Heart right ventricle (tissue), 16 donors: Measurements from ENCODE around the gene AMN. TPM values are rescaled to one million over a fixed set of nuclear protein-coding genes. Genes with fewer than 3 reads are reported as not detected.
A peak's percentile ranks its signal among the peaks of the same experiment; 100 is the strongest.

ENCODE experiments used
- ATAC-seq, 8 donors: fragments of 200-7000 bp; cut with Tn5 transposase; one replicate each; pipeline ENCODE4 v1.9.1; 2020; ENCODE audit warnings: mild to moderate bottlenecking in 8 of 8, moderate library complexity in 8 of 8, moderate number of reproducible peaks in 1 of 8
- DNase-seq, 2 donors: peaks; one replicate each; pipeline ENCODE4 v3.0.0-alpha.2; 2020
- H3K27ac ChIP-seq, 10 donors: fragments of 200-600 bp; sonication (generic) in 2 of 10; one replicate each; pipeline versions ENCODE4 v1.5.0 to v1.8.0; 2020 to 2022; ENCODE audit warnings: mild to moderate bottlenecking in 3 of 10
- H3K27me3 ChIP-seq, 7 donors: fragments of 200-600 bp; one replicate each; pipeline ENCODE4 v1.8.0; 2021 to 2022; ENCODE audit warnings: mild to moderate bottlenecking in 2 of 7
- H3K36me3 ChIP-seq, 9 donors: fragments of 200-600 bp; sonication (generic) in 1 of 9; one replicate each; pipeline versions ENCODE4 v1.5.0 to v1.8.0; 2020 to 2022; ENCODE audit warnings: mild to moderate bottlenecking in 2 of 9
- H3K4me1 ChIP-seq, 9 donors: fragments of 200-600 bp; sonication (generic) in 1 of 9; one replicate each; pipeline versions ENCODE4 v1.5.0 to v1.8.0; 2020 to 2022; ENCODE audit warnings: mild to moderate bottlenecking in 4 of 9
- H3K4me3 ChIP-seq, 10 donors: fragments of 200-600 bp; sonication (generic) in 2 of 10; one replicate each; pipeline versions ENCODE4 v1.5.0 to v1.8.0; 2020 to 2022; ENCODE audit warnings: mild to moderate bottlenecking in 7 of 10, moderate library complexity in 2 of 10
- H3K9me3 ChIP-seq, 11 donors: fragments of 200-600 bp in 10 of 11; sonication (generic) in 2 of 11; one replicate each; pipeline versions ENCODE4 v1.5.0 to v1.8.0; 2013 to 2022; ENCODE audit warnings: mild to moderate bottlenecking in 2 of 11, control low read depth in 1 of 11, moderate library complexity in 1 of 11
- CTCF ChIP-seq, 9 donors: fragments of 200-600 bp; sonication (generic) in 2 of 9; IDR thresholded peaks; one replicate each; pipeline versions ENCODE4 v1.5.0 to v1.8.0; 2021 to 2022; ENCODE audit warnings: antibody characterized with exemption in 9 of 9, mild to moderate bottlenecking in 5 of 9, moderate library complexity in 1 of 9
- WGBS, 2 donors: extraction: QIAGEN DNeasy Blood & Tissue Kit; methylation state at CpG; one replicate each; pipeline ENCODE4 v1.1.7; 2013; ENCODE audit warnings: inconsistent platforms in 1 of 2; 5-methylcytosine and 5-hydroxymethylcytosine counted together
- intact Hi-C, 10 donors: fragments of 100-400 bp; cut with DNase I; formaldehyde crosslinking; loops; one replicate each; pipeline versions ENCODE4 v1.11.1 to v1.14.2; 2022
- polyA plus RNA-seq, 2 donors: library from polyadenylated mRNA; stranded (reverse); fragments of 200-250 nt; gene quantifications; one replicate each; pipeline ENCODE4 v1.2.3, GENCODE V29; 2013
- total RNA-seq, 10 donors: library from RNA; stranded (reverse); fragmentation: NEBNext Ultra II Directional in 3 of 10; extraction: Animal tissue kit (Norgen Biotek cat#: 25700) in 3 of 10; gene quantifications; one replicate each; pipeline versions ENCODE4 v1.2.1 to v1.2.4, GENCODE V29; 2021 to 2023
- donor health status: Arrhythmogenic right ventricular cardiomyopathy.
- donor health status: ischemic (EF 13 %, LVEDD 7.1; RV severe dilation, severe dysfunction).
- donor health status: healthy with polysubstance abuse.
- donor health status: DM: no; HTN: yes; CAD: no.
- donor health status: DM: no; HTN: no; CAD: no.
- donor health status: ischemic (EF 25% LVEDD 6.9; RV normal size, moderate dysfunction).
- donor health status: ischemic (EF 25% LVEDD 5.7; RV mildly dilated, moderate dysfunction).
- donor health status: healthy.
- donor health status: DM: yes; HTN: yes; CAD: no.
- donor health status: Ischemic cardiomyopathy.
- donor health status: ischemic (EF 35%, LVEDD 5.7; RV mildly dilated, moderate dysfunction).
- donor health status: nonischemic (EF 11% LVEDD 7.7; RV severe dilation, severe dysfunction).
- donor health status: DM: yes; HTN: yes; CAD: no.
- donor health status: PGD.
- donor health status: ischemic (EF 29% LVEDD 5.4; RV normal size, mild dysfunction).
- donor health status: nonischemic (EF 23%, LVEDD 6.1; RV moderate dilation, normal function).

AMN gene
- total and polyA plus RNA-seq, 12 donors: 0.15 to 0.40 (median 0.17) TPM; not detected in 9

GRCh38 chr14:102969060-102969791 is 46.8 kb downstream of the AMN start:
- Histone ChIP-seq H3K27ac (no peak overlapping the region), H3K36me3 (peaks cover 8 to 100% (median 89%) of the 10 kb centered on the region in 9 donors), H3K4me3 (no peak overlapping the region), H3K4me1 (no peaks in the 10 kb centered on the region), H3K9me3 (no peaks in the 10 kb centered on the region), H3K27me3 (no peaks in the 10 kb centered on the region)
- ATAC-seq: peak in 1 of 8 donors; percentile 15
- no peak for TF ChIP-seq CTCF (IDR thresholded peaks at IDR 0.05)
- no peak for DNase-seq
- 95 to 96% methylated on average over 25 to 26 of the region's 26 CpGs for WGBS, 2 donors
- intact Hi-C loops: no loop called here

GRCh38 chr14:102969901-102970300 is 47.4 kb downstream of the AMN start:
- DNase-seq: no peak
- no peak for ATAC-seq
- Histone ChIP-seq H3K4me3 (no peak overlapping the region), H3K36me3 (peaks cover 5 to 100% (median 89%) of the 10 kb centered on the region in 9 donors), H3K9me3 (no peaks in the 10 kb centered on the region), H3K27ac (no peak overlapping the region), H3K4me1 (no peaks in the 10 kb centered on the region), H3K27me3 (no peaks in the 10 kb centered on the region)
- intact Hi-C loops: no loop called here
- WGBS, 2 donors: 91 to 93% methylated on average over 11 of the region's 11 CpGs
- no peak for TF ChIP-seq CTCF (IDR thresholded peaks at IDR 0.05)

GRCh38 chr14:102970496-102970895 is 48.0 kb downstream of the AMN start:
- no peak overlapping the region for H3K27ac ChIP-seq
- TF ChIP-seq CTCF (IDR thresholded peaks at IDR 0.05): no peak
- H3K4me3 ChIP-seq: no peak overlapping the region
- intact Hi-C loops: no loop called here
- peaks cover 5 to 100% (median 89%) of the 10 kb centered on the region in 9 donors for H3K36me3 ChIP-seq
- ATAC-seq: no peak
- 91 to 92% methylated on average over 10 of the region's 10 CpGs for WGBS, 2 donors
- H3K9me3 ChIP-seq: no peaks in the 10 kb centered on the region
- H3K27me3 ChIP-seq: no peaks in the 10 kb centered on the region
- DNase-seq: no peak
- H3K4me1 ChIP-seq: no peaks in the 10 kb centered on the region

- no peak overlapping the region for H3K27ac ChIP-seq
- WGBS, 2 donors: 78 to 85% methylated on average over 9 of the region's 9 CpGs
- no peak overlapping the region for H3K4me3 ChIP-seq
- no peak for TF ChIP-seq CTCF (IDR thresholded peaks at IDR 0.05)
- H3K36me3 ChIP-seq: peaks cover 5 to 100% (median 90%) of the 10 kb centered on the region in 9 donors
- intact Hi-C loops: no loop called here
- ATAC-seq (no peak), DNase-seq (no peak)
- no peaks in the 10 kb centered on the region for H3K4me1 ChIP-seq
- H3K27me3 ChIP-seq: no peaks in the 10 kb centered on the region
- H3K9me3 ChIP-seq: no peaks in the 10 kb centered on the region
Measured at GRCh38 chr14:102971314-102971713, 48.9 kb downstream of the AMN start.
